Measurements from ENCODE around the gene TAS1R1. TPM values are rescaled to one million over a fixed set of nuclear protein-coding genes. Genes with fewer than 3 reads are reported as not detected.

Gene TAS1R1
- total RNA-seq, 1 donor from 2014 or later = not detected

DNA sequence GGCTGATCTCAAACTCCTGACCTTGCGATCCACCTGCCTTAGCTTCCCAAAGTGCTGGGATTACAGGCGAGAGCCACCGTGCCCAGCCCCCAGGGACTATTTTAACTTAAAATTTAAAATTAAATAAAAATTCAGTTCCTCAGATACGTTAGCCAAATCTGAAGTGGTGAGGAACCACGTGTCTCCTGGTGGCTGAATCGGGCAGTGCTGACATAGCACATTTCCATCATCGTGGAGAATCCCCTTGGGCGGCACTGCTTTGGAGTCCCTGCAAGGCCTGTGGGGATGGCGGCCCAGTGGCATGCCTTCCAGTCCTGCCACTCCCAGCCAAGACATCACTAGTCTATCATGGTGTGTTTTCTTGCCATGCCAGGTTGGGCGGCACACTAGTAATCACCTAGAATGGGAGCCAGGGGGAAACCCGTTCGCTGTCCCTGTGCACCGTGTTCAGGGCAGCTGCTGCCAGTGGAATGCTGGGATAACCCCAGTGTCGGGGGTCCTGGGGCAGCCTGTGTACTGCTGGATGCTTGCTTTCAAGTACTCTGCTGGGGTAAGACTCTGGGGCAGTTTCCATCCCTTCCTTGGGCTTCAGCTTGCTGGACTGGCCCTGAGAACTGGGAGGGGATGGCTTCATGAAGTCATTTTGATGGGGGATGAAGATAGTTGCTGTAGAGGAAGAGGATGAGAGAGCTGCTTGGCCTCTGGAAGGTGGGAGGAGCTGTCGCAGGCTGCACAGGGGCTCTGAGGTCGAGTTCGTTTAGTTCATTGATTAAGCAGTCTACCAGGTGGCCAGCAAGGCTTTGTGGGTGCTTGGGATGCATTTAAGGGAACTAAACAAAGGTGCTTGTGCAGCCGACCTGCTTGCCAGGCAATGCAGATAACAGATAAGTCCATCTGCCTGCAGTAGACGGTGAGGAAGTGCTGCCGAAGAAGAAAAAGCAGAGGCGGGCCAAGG is 29.3 kb downstream of the TAS1R1 start:
- Mint-ChIP-seq H3K27ac (ENCODE audit: unreplicated experiment) (no peak overlapping the region), H3K9me3 (no peaks in the 10 kb centered on the region), H3K36me3 (ENCODE audit: low read depth) (no peaks in the 10 kb centered on the region), H3K4me3 (peak overlapping the region; percentile 72), H3K27me3 (ENCODE audit: low read depth) (no peaks in the 10 kb centered on the region), H3K4me1 (peaks cover 18% of the 10 kb centered on the region)
- TF ChIP-seq, protein P1, sequence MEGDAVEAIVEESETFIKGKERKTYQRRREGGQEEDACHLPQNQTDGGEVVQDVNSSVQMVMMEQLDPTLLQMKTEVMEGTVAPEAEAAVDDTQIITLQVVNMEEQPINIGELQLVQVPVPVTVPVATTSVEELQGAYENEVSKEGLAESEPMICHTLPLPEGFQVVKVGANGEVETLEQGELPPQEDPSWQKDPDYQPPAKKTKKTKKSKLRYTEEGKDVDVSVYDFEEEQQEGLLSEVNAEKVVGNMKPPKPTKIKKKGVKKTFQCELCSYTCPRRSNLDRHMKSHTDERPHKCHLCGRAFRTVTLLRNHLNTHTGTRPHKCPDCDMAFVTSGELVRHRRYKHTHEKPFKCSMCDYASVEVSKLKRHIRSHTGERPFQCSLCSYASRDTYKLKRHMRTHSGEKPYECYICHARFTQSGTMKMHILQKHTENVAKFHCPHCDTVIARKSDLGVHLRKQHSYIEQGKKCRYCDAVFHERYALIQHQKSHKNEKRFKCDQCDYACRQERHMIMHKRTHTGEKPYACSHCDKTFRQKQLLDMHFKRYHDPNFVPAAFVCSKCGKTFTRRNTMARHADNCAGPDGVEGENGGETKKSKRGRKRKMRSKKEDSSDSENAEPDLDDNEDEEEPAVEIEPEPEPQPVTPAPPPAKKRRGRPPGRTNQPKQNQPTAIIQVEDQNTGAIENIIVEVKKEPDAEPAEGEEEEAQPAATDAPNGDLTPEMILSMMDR (conservative IDR thresholded peaks at IDR 0.05) = peak; percentile 47
- no peak for DNase-seq (ENCODE audit: low read depth, low spot score)

DNA sequence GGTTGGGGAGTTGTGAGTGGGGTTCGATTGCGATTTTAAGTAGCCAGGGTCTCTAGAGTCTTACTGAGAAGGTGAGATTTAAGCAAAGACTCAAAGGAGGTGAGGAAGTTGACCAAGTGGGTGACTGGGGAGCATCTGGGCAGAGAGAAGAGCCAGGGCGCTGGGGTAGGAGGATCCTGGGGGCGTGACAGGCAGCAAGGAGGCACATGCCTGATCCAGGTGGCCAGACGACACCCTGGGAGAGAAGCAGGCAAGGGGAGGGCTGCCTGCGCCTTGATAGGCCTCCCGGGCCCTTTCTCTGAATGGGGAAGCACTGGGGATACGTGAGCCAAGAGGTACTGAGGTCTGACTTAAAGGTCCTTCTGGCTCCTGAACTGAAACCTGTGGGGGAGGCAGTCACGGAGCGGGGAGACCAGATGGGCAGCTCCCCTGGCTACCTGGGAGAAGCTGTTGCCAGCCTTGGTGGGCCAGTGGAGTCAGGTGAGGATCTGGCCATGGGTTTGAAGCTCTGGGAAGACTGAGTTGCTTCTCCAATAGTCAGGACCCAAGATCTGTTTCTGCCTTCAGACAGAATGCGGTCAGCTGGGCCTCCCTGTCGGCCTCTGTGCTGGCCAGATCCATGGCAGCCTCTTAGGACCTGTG is 30.1 kb downstream of the TAS1R1 start:
- DNase-seq (ENCODE audit: low read depth, low spot score) = no peak
- H3K36me3 Mint-ChIP-seq (ENCODE audit: low read depth) = no peaks in the 10 kb centered on the region
- TF ChIP-seq, protein P1 (conservative IDR thresholded peaks at IDR 0.05) = no peak
- H3K27ac Mint-ChIP-seq (ENCODE audit: unreplicated experiment) = no peak overlapping the region
- no peaks in the 10 kb centered on the region for H3K9me3 Mint-ChIP-seq
- H3K4me3 Mint-ChIP-seq = no peak overlapping the region
- H3K27me3 Mint-ChIP-seq (ENCODE audit: low read depth) = no peaks in the 10 kb centered on the region
- H3K4me1 Mint-ChIP-seq = peaks cover 13% of the 10 kb centered on the region

DNA sequence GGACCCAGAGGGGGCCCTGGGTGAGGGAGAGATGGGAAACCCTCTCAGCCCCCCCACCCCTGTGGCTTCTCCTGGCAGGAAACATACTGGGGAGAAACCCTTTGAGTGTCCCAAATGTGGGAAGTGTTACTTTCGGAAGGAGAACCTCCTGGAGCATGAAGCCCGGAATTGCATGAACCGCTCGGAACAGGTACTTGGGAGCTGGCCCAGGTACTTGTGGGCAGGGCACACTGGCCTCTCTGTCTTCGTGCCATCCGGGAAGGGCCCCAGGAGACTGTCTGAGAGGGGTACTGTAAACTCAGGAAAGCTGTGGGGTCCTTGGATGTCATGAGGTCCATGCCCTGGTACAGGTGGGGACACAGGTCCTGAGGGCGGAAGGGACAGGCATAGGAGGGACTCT is 30.7 kb downstream of the TAS1R1 start:
- Mint-ChIP-seq H3K4me3 (no peak overlapping the region), H3K4me1 (peaks cover 8% of the 10 kb centered on the region), H3K9me3 (no peaks in the 10 kb centered on the region), H3K27ac (ENCODE audit: unreplicated experiment) (no peak overlapping the region), H3K36me3 (ENCODE audit: low read depth) (no peaks in the 10 kb centered on the region), H3K27me3 (ENCODE audit: low read depth) (no peaks in the 10 kb centered on the region)
- DNase-seq (ENCODE audit: low read depth, low spot score) = no peak
- TF ChIP-seq, protein P1 (conservative IDR thresholded peaks at IDR 0.05) = no peak

DNA sequence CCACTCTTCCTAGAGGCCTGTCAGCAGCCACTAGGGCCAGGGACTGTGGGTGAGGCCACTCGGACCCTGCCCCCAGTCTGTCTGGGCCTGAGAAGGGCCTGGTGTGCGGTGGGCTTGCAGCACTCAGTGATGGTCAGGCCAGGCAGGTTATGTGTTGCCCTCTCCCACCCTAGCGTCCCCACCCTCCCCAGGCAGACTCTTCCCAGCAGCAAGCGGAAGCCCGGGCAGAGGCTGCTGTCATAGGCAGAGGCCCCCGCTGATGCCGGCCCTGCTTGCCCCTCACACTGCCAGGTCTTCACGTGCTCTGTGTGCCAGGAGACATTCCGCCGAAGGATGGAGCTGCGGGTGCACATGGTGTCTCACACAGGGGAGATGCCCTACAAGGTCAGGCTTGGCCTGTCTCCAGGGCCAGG is 31.3 kb downstream of the TAS1R1 start:
- H3K4me1 Mint-ChIP-seq = peaks cover 7% of the 10 kb centered on the region
- DNase-seq (ENCODE audit: low read depth, low spot score) = no peak
- no peaks in the 10 kb centered on the region for H3K27me3 Mint-ChIP-seq (ENCODE audit: low read depth)
- H3K4me3 Mint-ChIP-seq = no peak overlapping the region
- no peaks in the 10 kb centered on the region for H3K36me3 Mint-ChIP-seq (ENCODE audit: low read depth)
- no peak overlapping the region for H3K27ac Mint-ChIP-seq (ENCODE audit: unreplicated experiment)
- no peaks in the 10 kb centered on the region for H3K9me3 Mint-ChIP-seq
- TF ChIP-seq, protein P1 (conservative IDR thresholded peaks at IDR 0.05) = no peak

DNA sequence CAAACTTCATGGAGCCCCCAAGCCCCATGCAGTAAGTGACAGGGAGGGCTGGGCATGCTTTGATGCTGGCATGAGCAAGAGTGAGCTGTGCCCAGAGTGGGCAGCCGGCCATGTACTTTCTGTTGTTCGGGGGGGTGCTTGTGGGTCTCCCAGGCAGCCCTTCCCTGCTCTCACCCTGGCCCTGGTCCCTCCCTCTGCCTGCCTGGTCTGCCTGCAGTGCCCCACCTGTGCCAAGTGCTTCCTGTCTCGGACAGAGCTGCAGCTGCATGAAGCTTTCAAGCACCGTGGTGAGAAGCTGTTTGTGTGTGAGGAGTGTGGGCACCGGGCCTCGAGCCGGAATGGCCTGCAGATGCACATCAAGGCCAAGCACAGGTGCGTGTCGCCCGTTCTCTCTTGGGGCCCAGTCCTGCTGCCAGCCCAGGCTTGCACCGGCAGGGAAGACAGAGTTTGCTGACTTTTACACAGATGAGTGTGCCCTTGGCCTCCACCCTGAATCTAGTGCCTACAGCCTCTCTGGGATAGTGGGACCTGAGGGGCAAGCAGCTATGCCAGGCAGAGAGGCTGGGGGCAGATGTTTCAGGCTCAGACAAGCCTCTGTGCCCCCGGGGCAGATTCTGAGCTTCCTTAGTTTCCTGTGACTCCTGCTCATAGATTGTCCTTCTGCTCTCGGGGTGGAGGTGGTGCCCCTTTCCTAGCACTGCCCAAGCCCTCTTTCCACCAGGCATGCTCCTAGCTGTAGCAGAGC is 32.3 kb downstream of the TAS1R1 start:
- no peak overlapping the region for H3K4me3 Mint-ChIP-seq
- H3K27me3 Mint-ChIP-seq (ENCODE audit: low read depth) = no peaks in the 10 kb centered on the region
- H3K36me3 Mint-ChIP-seq (ENCODE audit: low read depth) = no peaks in the 10 kb centered on the region
- TF ChIP-seq, protein P1 (conservative IDR thresholded peaks at IDR 0.05) = no peak
- no peaks in the 10 kb centered on the region for H3K9me3 Mint-ChIP-seq
- H3K27ac Mint-ChIP-seq (ENCODE audit: unreplicated experiment) = no peak overlapping the region
- no peak for DNase-seq (ENCODE audit: low read depth, low spot score)
- H3K4me1 Mint-ChIP-seq = peaks cover under 1% of the 10 kb centered on the region
